ENCODE measurements around the gene LUZP1.

GRCh38 chr1:23044035-23044434 lies 124.6 kb downstream of the LUZP1 start:
- TF ChIP-seq CTCF (conservative IDR thresholded peaks at IDR 0.05; ENCODE audit: low read depth in 2 of 2) (no peak), REST (IDR thresholded peaks at IDR 0.05; ENCODE audit: unreplicated experiment) (no peak), POLR2AphosphoS5 (IDR thresholded peaks at IDR 0.05; ENCODE audit: low read depth) (no peak), CREB1 (CRISPR knock-in tag; IDR thresholded peaks at IDR 0.05; ENCODE audit: low read depth) (no peak), EZH2phosphoT487 (IDR thresholded peaks at IDR 0.05; ENCODE audit: unreplicated experiment) (no peak), NANOG (IDR thresholded peaks at IDR 0.05; ENCODE audit: borderline replicate concordance) (no peak), STAT1 (IDR thresholded peaks at IDR 0.05; ENCODE audit: unreplicated experiment) (no peak), EZH2 (IDR thresholded peaks at IDR 0.05; ENCODE audit: low read depth, unreplicated experiment) (no peak), ZNF114 (CRISPR knock-in tag; IDR thresholded peaks at IDR 0.05) (no peak), JUNB (IDR thresholded peaks at IDR 0.05; ENCODE audit: unreplicated experiment) (no peak)

All from GM23338 (cell line).